GM12891 (cell line): Measurements from ENCODE around the gene PANK1.
A peak's percentile ranks its signal among the peaks of the same experiment; 100 is the strongest.

Experiments
- DNase-seq: peaks from one replicate; pipeline ENCODE4 v3.0.0; 2011; ENCODE audit warnings: low spot score; ENCODE audit not compliant: insufficient read length
- FAIRE-seq: peaks from 2 replicates; lab custom pipeline; 2011; peaks lifted over from hg19 to GRCh38; lab: Jason Lieb, UNC
- PAX5 ChIP-seq: IDR thresholded peaks from 2 replicates; pipeline ENCODE4 v1.6.1; 2011; ENCODE audit warnings: low read length, moderate library complexity, mild to moderate bottlenecking; ENCODE audit not compliant: insufficient read depth, severe bottlenecking
- POLR2A ChIP-seq: IDR thresholded peaks from 2 replicates; pipeline ENCODE4 v1.6.1; 2011; ENCODE audit warnings: low read depth, low read length, control low read depth
- POLR2AphosphoS5 ChIP-seq: IDR thresholded peaks from 2 replicates; pipeline ENCODE4 v1.6.1; 2011; ENCODE audit warnings: low read depth, low read length, control low read depth
- POU2F2 ChIP-seq: IDR thresholded peaks from 2 replicates; pipeline ENCODE4 v1.6.1; 2011; ENCODE audit warnings: low read depth, mild to moderate bottlenecking, control low read depth, low read length, moderate library complexity
- SPI1 ChIP-seq: IDR thresholded peaks from 2 replicates; pipeline ENCODE4 v1.6.1; 2011; ENCODE audit warnings: low read depth, low read length, control low read depth
- TAF1 ChIP-seq: IDR thresholded peaks from 2 replicates; pipeline ENCODE4 v1.6.1; 2011; ENCODE audit warnings: low read depth, low read length, control low read depth

Gene PANK1

GRCh38 chr10:89670926-89671325 is 25.9 kb upstream of the PANK1 start:
- DNase-seq (no peak), FAIRE-seq (no peak)
- no peak for TF ChIP-seq POU2F2
- TF ChIP-seq TAF1: no peak
- no peak for TF ChIP-seq POLR2AphosphoS5
- TF ChIP-seq SPI1: no peak
- no peak for TF ChIP-seq PAX5
- TF ChIP-seq POLR2A: no peak

GRCh38 chr10:89669985-89670384 is 24.9 kb upstream of the PANK1 start:
- no peak for FAIRE-seq

GRCh38 chr10:89668386-89669071 is 23.5 kb upstream of the PANK1 start:
- DNase-seq: no peak
- TF ChIP-seq POU2F2 (no peak), PAX5 (no peak), POLR2A (no peak), TAF1 (no peak), POLR2AphosphoS5 (no peak), SPI1 (no peak)
- no peak for FAIRE-seq

More at GRCh38 chr10:89669985-89670384, 24.9 kb upstream of the PANK1 start:
- DNase-seq: no peak
- TF ChIP-seq PAX5 (no peak), POU2F2 (no peak), POLR2A (no peak), POLR2AphosphoS5 (no peak), TAF1 (no peak), SPI1 (no peak)

GRCh38 chr10:89666138-89666537 is 21.1 kb upstream of the PANK1 start:
- FAIRE-seq: peak; percentile 60
- TF ChIP-seq POLR2A (no peak), SPI1 (no peak), POLR2AphosphoS5 (no peak), PAX5 (no peak), TAF1 (no peak), POU2F2 (no peak)
- DNase-seq: no peak

- FAIRE-seq: peak; percentile 9
- DNase-seq: no peak
- no peak for TF ChIP-seq POLR2AphosphoS5
- no peak for TF ChIP-seq PAX5
- no peak for TF ChIP-seq POLR2A
- TF ChIP-seq POU2F2: no peak
- TF ChIP-seq SPI1: no peak
- no peak for TF ChIP-seq TAF1
These were observed 20.3 kb upstream of the PANK1 start for GRCh38 chr10:89665302-89665701.

- no peak for FAIRE-seq
- no peak for DNase-seq
- TF ChIP-seq TAF1 (no peak), POU2F2 (no peak), POLR2A (no peak), SPI1 (no peak), PAX5 (no peak), POLR2AphosphoS5 (no peak)
These were observed 19.2 kb upstream of the PANK1 start for GRCh38 chr10:89664203-89664602.

- DNase-seq (no peak), FAIRE-seq (no peak)
- TF ChIP-seq TAF1: no peak
- no peak for TF ChIP-seq POLR2AphosphoS5
- TF ChIP-seq POU2F2: no peak
- TF ChIP-seq POLR2A: no peak
- no peak for TF ChIP-seq SPI1
These were observed 18.1 kb upstream of the PANK1 start for GRCh38 chr10:89663144-89663543.

- FAIRE-seq (no peak), DNase-seq (no peak)
- TF ChIP-seq POLR2A (no peak), POU2F2 (no peak), PAX5 (no peak), SPI1 (no peak), TAF1 (no peak)
These were observed 17.6 kb upstream of the PANK1 start for GRCh38 chr10:89662596-89662995.

GRCh38 chr10:89659143-89660131 is 14.4 kb upstream of the PANK1 start:
- no peak for TF ChIP-seq TAF1
- DNase-seq: no peak
- no peak for FAIRE-seq

- DNase-seq (no peak), FAIRE-seq (no peak)
- TF ChIP-seq SPI1 (no peak), POLR2AphosphoS5 (no peak), PAX5 (no peak), TAF1 (no peak), POLR2A (no peak), POU2F2 (no peak)
These were observed 12.3 kb upstream of the PANK1 start for GRCh38 chr10:89657302-89657701.
